Left forelimb (tissue), 1 donor: ENCODE results near the gene CA7.

ENCODE experiments used
- DNase-seq: peaks from one replicate; pipeline ENCODE4 v3.0.0-alpha.2; 2018; ENCODE audit warnings: low spot score

The CA7 gene

DNA sequence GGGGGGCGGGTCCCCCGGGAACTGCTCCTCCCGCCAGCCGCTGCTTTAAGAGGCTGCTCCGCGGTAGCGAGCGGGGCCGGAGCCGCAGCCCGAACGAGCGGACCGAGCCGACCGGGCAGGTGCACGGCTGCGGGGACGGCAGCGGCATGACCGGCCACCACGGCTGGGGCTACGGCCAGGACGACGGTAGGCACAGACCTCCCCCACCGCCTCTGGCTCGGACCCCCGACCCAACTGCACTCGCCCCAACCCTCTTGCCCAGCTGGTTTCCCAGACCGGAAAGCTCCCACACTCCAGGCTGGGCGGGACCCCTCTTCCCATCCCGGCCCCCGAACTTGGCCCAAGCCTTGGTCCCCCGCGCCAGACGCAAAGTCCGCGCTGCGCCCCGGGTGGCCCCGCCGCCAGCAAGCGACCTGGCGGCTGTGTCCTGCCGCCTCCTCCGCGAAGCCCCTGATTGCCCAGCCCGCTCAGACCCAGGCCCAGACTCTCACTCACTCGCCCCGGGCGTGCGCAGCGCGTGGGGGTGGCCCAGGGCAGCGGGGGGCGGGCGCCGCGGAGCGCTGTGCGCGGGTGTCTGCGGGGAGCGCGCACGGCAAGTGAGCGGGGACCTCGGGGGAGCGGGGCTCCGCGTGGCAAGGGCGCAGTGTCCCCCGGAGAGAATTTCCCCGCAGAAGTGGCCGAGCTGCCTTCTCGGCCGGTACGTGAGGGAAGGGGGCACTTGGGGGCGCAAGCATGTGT, at the start of gene CA7:
Gene CA7 (plus strand): TSS at position 73 of the 738 bp plus-strand sequence. CDS start 74 bp downstream, at position 147.
- DNase-seq = no peak

DNA sequence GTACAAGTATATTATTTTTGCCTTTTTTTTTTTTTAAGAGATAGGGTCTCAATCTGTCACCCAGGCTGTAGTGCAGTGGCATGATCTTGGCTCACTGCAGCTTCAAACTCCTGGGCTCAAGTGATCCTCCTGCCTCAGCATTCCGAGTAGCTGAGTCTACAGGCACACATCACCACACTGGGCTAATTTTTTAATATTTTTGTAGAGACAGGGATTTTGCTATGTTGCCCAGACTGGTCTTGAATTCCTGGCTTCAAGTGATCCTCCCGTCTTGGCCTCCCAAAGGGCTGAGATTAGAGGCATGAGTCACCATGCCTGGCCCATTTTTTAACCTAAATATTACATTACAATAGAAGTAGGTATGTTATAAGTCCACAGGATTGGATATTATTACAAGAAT, 46.1 kb upstream of the CA7 start:
- DNase-seq = no peak

DNA sequence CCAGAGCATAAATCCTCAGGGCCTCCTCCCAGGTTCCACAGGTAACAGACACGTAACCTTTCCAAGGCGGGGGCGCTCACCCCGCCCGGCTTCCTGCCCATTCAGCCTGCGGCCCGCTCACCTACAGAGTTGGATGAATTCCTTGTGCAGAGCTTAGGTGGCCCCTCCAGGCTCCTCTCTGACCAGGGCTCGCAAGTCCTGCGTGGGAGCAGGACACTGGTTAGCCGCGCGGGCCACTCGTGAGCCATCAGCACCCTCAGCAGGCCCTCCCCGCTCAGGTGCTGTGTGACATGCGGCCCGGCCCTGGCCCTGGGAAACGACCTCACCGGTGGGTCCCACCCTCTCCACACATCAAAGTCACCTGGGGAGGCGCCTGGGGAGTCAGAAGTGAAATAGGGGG, 43.4 kb upstream of the CA7 start:
- DNase-seq = no peak

DNA sequence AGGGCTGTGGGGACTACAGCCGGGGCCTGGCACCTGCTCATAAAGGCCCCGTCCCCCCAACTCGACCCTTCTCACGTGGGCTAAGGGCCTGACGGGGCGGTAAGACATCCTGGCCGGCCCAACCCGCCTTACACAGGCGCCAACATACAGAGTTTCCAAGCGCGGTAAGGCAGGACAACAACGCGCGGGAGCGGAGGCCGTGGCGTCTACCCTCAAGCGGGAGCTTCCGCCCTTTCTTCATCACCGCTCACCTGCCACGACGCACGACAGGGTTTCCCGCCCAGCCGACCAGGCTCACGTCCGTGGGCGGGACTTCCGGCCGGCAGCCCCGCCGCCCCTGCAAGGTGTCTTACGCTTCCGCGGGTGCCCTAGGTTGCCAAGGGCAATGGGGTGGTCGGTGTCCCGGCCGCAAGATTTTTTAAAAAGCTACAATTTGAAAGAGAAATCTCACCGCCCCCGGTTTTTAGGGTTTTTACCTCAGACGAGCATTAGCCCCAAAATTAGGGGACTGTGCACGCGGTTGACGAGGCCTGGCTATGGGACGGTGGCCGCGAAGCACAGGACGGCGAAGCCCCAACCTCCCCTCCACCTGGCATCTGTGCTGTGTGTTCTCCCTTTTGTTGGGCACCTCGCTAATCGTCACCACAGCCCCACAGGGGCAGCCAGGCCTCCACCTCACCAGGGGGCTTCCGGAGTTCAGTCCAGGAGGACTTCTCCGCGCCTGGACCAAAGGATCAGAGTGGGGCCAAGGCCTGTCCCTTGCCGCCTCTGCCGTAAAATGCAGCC, 42.7 kb upstream of the CA7 start, which contains the start of gene TERB1:
Gene TERB1 (minus strand): TSS at position 265 of the 786 bp plus-strand sequence. CDS start 4,786 bp downstream, outside the sequence.
- DNase-seq = no peak

DNA sequence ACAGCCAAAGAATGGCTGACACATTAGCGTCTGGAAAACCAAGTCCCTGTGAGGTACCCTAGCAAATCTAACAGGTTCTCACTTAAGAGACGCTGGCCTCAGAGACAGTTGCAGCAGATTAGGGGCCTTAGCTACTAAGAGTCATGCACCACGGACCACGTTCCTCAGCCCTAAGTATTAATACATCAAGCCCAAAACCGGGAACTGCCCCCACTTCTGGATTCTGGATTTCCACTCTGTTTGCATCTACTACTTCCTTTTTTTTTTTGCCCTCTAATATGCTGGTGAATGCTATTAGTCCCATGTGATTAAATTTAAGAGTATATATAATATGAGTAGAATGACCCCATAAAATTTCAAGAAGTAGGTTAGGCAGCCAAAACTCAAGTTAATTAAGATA, 42.1 kb upstream of the CA7 start:
- DNase-seq = no peak

DNA sequence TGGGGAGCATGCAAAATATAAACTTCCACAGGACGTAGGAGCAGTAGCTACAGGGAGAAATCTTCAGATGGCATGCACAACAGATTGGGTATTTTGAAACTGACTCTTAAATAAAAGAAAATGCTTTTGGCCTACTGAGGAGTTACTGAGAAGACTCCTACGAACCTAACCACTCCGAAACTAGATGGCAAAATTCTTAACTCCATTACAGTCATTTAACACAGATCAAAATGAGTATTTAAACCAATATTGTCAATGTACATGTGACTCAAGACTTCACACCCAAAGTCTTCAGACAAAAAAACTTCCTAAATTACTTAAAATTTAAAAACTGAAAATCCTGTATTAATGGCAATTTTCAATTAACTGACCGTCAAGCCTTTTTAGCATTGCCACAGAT, 34.4 kb upstream of the CA7 start:
- no peak for DNase-seq

DNA sequence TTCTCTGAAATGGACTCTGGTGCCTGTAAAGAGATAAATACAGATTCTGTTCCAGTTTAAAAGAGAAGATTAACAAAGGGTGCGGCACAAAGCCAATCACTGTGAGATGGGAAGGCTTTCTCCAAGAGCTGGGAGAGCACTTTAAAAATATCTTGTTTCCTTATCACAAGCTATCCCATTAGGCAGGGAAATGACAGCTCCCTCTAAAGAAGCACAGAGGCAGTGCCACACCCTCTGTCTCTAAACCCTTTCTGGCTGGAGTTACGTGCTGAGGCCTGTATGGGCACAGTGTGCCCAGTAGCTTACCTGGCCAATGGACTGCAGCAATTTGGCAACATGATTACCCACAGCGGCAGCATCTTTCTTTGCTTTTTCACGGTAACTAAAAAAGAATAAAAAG, 33.8 kb upstream of the CA7 start:
- DNase-seq = no peak

DNA sequence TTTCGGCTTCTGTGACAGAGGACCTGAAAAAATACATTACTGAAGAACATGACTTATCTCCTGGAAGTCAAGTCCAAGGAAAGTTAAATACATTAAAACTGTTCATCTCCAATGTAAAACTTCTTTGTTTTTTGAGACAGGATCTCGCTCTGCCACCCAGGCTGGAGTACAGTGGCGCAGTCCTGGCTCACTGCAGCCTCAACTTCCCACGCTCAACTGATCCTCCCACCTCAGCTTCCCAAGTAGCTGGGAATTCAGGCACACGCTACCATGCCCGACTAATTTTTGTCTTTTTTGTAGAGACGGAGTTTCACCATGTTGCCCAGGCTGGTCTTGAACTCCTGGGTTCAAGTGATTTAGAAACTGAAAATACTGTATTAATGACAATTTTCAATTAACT, 33.2 kb upstream of the CA7 start:
- no peak for DNase-seq

DNA sequence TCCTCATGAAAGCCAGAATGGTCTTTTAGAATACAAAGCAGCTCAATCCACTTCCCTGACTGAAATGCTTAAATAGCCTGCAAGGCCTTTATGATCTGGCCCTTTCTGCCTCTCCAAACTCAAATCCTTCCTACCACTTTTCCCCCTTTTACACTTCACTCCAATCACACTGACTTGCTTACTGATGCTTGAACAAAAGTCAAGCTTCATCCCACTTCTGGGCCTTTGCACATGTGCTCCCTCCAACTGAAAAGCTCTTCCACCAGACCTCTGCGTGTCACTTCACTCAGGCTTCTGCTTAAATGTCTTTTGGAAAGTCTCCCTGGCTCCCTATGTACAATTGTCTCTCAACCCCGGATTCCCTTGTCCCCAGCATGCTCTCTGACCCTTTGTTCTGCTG, 29.5 kb upstream of the CA7 start:
- DNase-seq = no peak

DNA sequence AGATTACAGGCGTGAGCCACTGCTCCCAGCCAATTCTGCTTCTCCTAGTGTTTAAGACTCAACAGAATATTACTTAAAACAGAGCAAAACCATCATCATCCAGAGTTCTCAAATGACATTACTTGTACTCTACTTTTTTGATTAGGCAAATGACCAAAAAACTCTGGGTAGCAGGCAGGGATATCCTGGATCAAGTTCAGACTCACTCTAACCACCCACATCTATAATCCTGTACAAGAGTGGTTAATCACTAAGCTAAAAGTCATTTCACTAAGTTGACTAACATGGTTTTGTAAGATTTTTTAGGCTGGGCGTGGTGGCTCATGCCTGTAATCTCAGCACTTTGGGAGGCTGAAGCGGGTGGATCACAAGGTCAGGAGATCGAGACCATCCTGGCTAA, 20.2 kb upstream of the CA7 start:
- no peak for DNase-seq

DNA sequence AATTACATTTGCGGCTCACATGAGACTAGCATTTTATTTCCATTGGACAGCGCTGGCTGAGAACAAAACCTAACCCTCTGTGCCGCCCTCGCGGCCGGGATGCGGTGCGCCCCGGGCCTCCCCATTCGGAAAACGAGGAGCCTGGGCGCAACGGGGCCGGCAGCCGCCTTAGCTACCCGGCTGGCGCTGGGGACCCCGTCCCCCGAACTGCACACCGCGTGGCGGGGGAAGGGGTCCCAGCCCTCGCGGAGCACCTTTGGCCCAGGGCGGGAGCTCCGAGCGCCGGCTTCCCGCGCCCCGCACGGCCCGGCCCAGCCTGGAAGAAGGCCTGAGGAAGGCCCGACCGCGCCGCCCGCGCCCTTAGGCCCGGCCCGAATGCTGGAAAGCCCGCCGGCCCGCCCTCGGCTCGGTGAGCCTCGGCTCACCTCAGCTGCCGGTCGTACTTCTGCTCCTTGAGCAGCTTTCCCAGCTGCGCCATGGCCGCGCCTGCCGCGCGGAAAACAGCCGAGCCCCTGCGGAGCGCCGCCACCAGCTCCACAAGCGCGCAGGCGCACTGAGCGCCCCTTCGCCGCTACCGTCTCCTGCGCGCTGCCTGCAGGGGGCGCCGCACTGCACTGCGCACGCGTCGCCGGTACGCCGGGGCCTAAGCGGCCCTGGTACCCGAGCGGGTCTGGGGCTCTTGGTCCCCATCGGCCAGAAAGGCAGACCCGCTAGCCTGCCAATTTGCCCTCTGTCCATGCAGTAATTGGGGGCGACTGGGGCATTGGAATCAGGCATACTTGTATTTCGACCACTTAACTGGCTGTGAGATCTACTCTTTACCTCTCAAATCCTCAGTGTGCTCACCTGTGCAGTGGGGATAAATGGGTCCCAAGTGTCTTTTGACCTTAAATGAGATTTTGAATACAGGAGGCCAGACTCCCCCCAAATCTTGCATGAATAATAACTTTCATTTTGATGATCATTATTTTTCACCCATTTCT, 13.5 kb upstream of the CA7 start, which contains the start of gene NAE1:
Gene NAE1 (minus strand): TSS at position 555 of the 983 bp plus-strand sequence. CDS start 77 bp downstream, at position 478.
- DNase-seq = peak; percentile 93

DNA sequence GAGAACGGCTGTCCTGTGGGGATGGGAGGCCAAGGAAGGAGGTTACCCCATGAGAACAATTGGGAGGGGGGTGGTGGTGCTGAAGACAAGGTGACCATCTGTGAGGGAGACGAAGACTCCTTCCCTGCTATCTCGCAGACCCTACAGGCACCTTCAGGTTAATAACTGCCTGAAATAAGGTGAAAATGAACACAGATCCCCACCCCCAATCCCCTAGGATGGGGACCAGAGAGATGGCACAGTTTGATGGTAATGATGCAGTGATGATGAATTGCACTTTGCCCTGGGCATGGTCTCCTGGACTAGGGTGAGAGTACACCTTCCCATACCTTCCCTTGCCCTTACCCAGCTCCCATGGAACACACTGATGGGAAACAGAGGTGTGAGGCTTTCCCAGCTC, 12.0 kb upstream of the CA7 start:
- DNase-seq = no peak

DNA sequence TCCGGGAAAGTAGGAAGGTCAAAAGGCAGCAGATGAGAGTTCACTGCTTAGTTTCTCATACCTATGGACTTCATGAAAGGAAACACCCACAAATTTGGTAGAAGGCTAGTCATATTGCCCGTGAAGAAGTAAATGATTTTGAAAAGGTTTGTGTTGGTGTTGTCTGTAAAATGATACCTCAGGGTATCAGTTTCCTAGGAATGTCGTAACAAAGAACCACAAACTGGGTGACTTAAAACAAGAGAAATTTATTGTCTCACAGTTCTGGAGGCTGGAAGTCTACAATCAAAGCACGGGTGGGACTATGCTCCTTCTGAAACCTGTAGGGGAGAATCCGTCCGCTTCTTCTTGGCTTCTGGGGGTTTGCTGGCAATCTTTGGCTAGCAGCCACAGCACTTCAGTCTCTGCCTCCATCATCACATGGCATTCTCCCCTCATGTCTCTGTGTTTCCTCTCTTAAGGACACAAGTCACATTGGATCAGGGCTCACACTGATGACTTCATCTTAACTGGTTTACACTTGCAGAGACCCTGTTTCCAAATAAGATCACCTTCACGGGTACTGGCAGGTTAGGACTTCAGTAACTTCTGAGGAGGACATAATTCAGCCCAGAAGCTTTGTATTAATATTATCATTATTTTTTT, 11.4 kb upstream of the CA7 start:
- no peak for DNase-seq

DNA sequence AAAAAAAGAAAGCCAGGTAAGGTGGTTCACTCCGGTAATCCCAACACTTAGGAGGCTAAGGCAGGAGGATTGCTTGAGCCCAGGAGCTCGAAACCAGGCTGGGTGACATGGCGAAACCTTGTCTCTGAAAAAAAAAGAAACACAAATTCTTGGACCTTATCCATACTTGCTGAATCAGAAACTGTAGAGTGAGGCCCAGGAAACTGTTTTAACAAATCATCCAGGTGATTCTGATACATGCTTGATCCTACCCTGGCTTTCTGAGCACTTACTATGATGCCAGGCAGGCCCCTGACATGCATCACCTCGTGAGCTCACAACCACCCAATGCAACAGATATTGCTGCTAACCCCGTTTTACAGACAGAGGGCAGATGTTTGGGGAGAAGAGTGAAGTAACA, 9.5 kb upstream of the CA7 start:
- no peak for DNase-seq

DNA sequence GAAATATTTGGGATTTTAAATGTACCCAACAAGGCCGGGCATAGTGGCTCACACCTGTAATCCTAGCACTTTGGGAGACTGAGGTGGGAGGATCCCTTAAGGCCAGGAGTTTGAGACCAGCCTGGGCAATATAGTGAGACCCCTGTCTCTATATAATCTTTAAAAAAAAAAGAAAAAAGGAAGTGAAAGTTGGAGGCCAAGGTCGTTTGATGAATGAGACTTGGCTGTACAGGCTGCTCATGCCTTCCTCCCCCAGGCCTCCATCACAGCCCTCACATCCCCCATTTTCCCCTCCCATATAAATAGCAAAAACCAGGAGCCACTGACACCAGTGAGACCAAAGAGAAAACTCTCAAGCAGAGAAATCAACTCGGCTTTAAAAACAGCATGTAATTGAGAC, 3.3 kb upstream of the CA7 start:
- DNase-seq = no peak

DNA sequence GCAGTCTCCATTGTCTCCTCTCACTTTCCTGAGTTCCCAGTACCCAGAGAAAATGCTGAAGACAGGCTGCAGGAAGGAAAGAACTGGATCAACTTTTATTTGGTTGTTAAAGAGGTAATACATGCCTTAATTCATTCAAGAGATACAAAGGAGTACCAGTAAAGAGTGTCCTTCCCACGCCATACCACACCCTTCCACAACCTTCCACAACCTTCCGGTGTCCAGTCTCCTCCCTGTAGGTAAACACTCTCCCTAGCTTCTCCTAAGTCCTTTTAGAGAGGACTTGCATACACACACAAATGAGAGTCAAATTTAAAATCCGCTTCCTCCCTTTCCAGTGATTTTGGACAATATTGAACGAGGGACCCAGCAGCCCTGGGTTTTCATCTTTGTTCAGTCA, 2.8 kb upstream of the CA7 start:
- DNase-seq = no peak

DNA sequence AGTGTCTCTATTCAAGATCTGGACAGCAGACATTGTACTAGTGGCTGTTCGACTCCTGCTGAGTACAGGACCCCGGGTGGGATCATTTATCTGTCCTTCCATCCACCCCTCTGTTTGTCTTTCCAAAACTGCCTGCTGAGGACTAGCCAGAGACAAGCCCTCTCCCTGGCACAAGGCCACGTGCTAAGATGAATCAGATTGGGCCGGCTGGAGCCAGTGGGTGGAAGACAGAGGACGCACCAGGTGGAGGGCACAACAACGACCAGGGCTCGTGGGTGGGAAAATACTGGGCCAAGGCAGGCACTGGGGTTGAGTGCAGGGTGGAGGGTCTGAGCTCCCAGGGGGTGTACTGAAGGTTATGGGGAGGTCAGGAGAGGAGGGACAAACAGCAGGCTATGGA, 1.4 kb upstream of the CA7 start:
- no peak for DNase-seq

DNA sequence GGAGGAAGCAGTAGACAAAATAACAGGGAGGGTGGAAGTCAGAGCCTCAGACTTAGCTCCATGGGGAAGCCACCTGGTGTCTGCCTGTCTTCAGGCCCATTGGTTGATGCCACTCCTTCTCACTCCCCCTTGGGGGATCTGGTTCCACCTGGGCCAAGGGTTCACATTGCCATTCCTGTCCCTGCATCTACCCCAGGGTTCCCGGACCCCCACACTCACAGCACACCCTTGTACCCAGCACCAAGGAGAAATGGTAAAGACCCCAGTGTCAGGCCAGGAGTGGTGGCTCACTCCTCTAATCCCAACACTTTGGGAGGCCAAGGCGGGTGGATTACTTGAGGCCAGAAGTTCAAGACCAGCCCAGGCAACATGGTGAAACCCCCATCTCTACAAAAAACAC, 1.0 kb upstream of the CA7 start:
- DNase-seq = no peak

DNA sequence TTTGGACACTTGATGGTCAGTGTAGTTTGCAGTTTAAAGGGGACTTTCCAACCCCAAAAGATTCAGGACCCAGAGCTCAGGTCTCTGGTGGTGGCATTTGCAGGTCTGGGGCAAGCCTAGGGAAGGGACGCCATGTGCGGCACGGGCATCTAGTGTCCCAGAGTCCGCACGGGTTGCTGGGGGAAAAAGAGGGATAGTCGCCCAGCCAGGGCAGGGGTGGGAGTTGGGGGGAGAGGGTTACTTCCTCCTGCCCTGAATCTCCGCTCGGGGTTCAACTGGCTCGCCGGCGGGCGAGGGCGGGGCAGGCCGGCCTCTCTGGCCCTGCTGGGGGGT, 239 bp upstream of the CA7 start:
- no peak for DNase-seq

DNA sequence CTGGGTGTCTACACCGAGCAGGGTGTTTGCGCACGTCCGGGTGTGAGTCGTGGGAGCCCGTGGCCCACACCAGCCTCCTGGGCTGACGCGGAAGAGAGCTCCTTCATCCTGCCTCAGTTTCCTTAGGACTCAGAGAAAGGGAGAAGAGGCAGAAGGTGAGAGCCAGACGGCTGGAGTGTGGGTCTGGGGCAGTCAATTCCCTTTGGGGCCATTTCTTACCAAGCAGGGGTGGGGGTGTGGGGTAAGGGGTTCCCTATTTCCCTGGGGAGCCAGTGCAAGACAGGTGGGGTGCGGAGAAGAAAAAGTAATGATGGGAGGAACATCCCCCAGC, 831 bp downstream of the CA7 start:
- DNase-seq = no peak

DNA sequence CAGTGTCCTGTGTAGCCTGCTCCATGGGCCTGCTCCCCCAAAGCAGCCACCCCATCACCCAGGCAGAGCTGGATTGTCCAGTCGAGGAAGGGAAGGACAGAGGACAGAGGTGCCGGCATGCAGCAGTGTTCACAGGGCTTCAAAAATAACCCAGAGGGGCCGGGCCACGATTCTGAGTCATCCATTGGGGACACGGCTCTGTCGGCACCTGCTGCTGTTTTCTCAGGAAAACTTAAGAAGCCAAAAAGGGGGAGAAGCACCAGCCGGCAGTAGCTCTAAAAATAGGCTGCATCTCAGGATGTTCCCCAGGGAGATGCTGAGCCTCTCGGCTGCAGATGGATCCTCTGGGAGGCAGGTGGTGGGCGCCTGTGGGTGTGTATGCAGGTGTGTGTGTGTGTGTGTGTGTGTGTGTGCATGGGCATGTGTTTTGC, 1.6 kb downstream of the CA7 start:
- DNase-seq = no peak

DNA sequence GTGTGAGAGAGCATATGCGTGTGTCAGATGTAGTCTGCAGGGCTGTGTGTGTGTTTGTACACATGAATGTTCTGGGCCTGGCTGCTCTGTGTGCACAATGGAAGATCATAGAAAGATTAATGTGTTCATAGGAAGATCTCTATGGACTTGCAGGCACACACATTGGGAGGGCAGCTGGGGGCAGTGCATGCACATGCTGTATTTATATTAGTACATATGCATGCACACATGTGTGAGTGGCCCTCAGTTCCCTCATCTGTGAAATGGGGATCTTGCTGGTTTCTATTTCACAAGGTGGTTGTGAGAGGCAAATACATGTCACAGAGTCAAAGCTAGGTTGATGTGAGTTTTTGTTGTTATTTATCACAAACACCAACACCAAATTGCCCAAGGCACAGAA, 2.1 kb downstream of the CA7 start:
- no peak for DNase-seq
